ENCODE results near the gene HMGB4.

The HMGB4 gene

DNA sequence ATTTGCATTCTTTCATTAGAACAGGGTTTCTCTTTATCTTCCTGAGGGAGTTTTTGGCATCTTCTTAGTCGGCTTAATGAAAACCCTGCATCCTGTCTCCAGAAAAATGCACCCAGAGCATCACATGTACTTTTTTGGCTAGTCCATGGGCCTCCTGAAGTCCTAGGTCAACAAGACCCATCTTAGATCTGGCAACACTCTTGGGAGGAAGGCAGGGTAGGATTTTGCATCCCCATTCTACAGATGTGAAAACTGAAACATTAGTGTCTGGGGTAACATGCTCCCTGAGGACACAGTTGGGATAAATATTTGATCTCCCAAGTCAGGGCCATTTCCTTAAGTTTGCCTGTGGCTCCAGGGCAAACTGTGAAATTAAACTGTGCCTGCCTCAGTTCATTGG lies 40.0 kb upstream of the HMGB4 start:
- 89 to 94% methylated on average over 1 of the region's 1 CpG for WGBS, 2 experiments
- no peaks in the 10 kb centered on the region for H3K36me3 ChIP-seq (ENCODE audit: control insufficient read depth, insufficient read depth, low read length)

DNA sequence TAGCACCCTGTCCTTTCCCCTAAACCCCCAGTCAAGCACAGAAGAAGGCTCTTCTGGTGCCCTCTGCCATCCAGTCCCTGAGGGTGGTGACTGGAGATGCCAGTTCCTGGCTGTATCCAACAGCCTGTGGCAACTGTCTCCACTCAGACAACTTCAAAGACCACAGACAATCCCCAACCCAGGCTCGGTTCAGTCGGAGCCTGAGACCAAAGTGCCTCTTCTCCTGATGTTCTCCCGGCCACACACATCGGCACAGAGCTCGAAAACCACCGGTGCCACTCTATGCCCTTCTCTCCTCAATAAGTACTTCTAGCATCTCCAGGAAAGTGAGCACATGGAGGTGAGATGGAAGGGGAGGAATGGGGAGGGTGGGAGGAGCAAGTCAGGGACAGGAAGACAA lies 39.6 kb upstream of the HMGB4 start:
- H3K27ac ChIP-seq (ENCODE audit: insufficient read depth, low read depth, low read length, poor library complexity, severe bottlenecking): no peak overlapping the region
- H3K27me3 ChIP-seq (ENCODE audit: control insufficient read depth, insufficient read depth, low read length, poor library complexity, severe bottlenecking): no peaks in the 10 kb centered on the region
- H3K36me3 ChIP-seq (ENCODE audit: control insufficient read depth, insufficient read depth, low read length): no peaks in the 10 kb centered on the region
- no peak overlapping the region for H3K4me3 ChIP-seq (ENCODE audit: insufficient read depth, low read depth, low read length)
- 96 to 98% methylated on average over 6 of the region's 6 CpGs for WGBS, 2 experiments
- H3K9me3 ChIP-seq (ENCODE audit: control insufficient read depth, low read length): no peaks in the 10 kb centered on the region
- no peaks in the 10 kb centered on the region for H3K4me1 ChIP-seq (ENCODE audit: control insufficient read depth, insufficient read depth, low read length)

More for the DNA sequence above, 40.0 kb upstream of the HMGB4 start:
- no peak overlapping the region for H3K4me3 ChIP-seq (ENCODE audit: insufficient read depth, low read depth, low read length)
- no peaks in the 10 kb centered on the region for H3K4me1 ChIP-seq (ENCODE audit: control insufficient read depth, insufficient read depth, low read length)
- no peaks in the 10 kb centered on the region for H3K9me3 ChIP-seq (ENCODE audit: control insufficient read depth, low read length)
- no peak overlapping the region for H3K27ac ChIP-seq (ENCODE audit: insufficient read depth, low read depth, low read length, poor library complexity, severe bottlenecking)
- no peaks in the 10 kb centered on the region for H3K27me3 ChIP-seq (ENCODE audit: control insufficient read depth, insufficient read depth, low read length, poor library complexity, severe bottlenecking)

- 84 to 95% methylated on average over 1 of the region's 1 CpG for WGBS, 2 experiments
- Histone ChIP-seq H3K4me1 (ENCODE audit: control insufficient read depth, insufficient read depth, low read length) (no peaks in the 10 kb centered on the region), H3K9me3 (ENCODE audit: control insufficient read depth, low read length) (no peaks in the 10 kb centered on the region), H3K4me3 (ENCODE audit: insufficient read depth, low read depth, low read length) (no peak overlapping the region), H3K27ac (ENCODE audit: insufficient read depth, low read depth, low read length, poor library complexity, severe bottlenecking) (no peak overlapping the region), H3K27me3 (ENCODE audit: control insufficient read depth, insufficient read depth, low read length, poor library complexity, severe bottlenecking) (no peaks in the 10 kb centered on the region), H3K36me3 (ENCODE audit: control insufficient read depth, insufficient read depth, low read length) (no peaks in the 10 kb centered on the region)
Measured at GRCh38 chr1:33824971-33825370, 38.9 kb upstream of the HMGB4 start.

- no peaks in the 10 kb centered on the region for H3K4me1 ChIP-seq (ENCODE audit: control insufficient read depth, insufficient read depth, low read length)
- no peaks in the 10 kb centered on the region for H3K27me3 ChIP-seq (ENCODE audit: control insufficient read depth, insufficient read depth, low read length, poor library complexity, severe bottlenecking)
- no peak overlapping the region for H3K27ac ChIP-seq (ENCODE audit: insufficient read depth, low read depth, low read length, poor library complexity, severe bottlenecking)
- no peaks in the 10 kb centered on the region for H3K36me3 ChIP-seq (ENCODE audit: control insufficient read depth, insufficient read depth, low read length)
- no peak overlapping the region for H3K4me3 ChIP-seq (ENCODE audit: insufficient read depth, low read depth, low read length)
- 92 to 94% methylated on average over 10 of the region's 10 CpGs for WGBS, 2 experiments
- no peaks in the 10 kb centered on the region for H3K9me3 ChIP-seq (ENCODE audit: control insufficient read depth, low read length)
Measured at GRCh38 chr1:33825506-33825905, 38.4 kb upstream of the HMGB4 start.

GRCh38 chr1:33826311-33826710 lies 37.6 kb upstream of the HMGB4 start:
- H3K36me3 ChIP-seq (ENCODE audit: control insufficient read depth, insufficient read depth, low read length): no peaks in the 10 kb centered on the region
- H3K4me1 ChIP-seq (ENCODE audit: control insufficient read depth, insufficient read depth, low read length): no peaks in the 10 kb centered on the region
- no peak overlapping the region for H3K27ac ChIP-seq (ENCODE audit: insufficient read depth, low read depth, low read length, poor library complexity, severe bottlenecking)
- no peaks in the 10 kb centered on the region for H3K27me3 ChIP-seq (ENCODE audit: control insufficient read depth, insufficient read depth, low read length, poor library complexity, severe bottlenecking)
- no peak overlapping the region for H3K4me3 ChIP-seq (ENCODE audit: insufficient read depth, low read depth, low read length)
- H3K9me3 ChIP-seq (ENCODE audit: control insufficient read depth, low read length): no peaks in the 10 kb centered on the region

DNA sequence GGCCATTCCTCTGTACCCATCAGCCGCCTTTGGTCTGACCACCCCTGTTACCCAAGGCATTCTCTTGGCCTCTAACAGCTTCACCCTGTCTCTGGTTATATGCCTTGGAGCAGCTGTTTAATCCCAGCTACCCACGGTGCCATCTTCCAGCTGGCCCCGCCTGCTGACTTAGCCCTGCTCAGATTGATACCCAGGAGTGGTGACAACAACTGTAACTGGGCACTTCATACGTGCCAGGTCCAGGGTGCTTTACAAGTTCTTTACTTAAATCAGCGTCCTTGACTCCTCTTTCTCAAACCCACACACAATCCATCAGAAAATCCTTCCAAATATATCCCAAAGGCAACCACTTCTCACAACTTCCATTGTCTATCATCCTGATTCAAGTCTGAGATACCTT lies 37.2 kb upstream of the HMGB4 start:
- Histone ChIP-seq H3K9me3 (ENCODE audit: control insufficient read depth, low read length) (no peaks in the 10 kb centered on the region), H3K4me3 (ENCODE audit: insufficient read depth, low read depth, low read length) (no peak overlapping the region), H3K27me3 (ENCODE audit: control insufficient read depth, insufficient read depth, low read length, poor library complexity, severe bottlenecking) (no peaks in the 10 kb centered on the region), H3K27ac (ENCODE audit: insufficient read depth, low read depth, low read length, poor library complexity, severe bottlenecking) (no peak overlapping the region), H3K4me1 (ENCODE audit: control insufficient read depth, insufficient read depth, low read length) (no peaks in the 10 kb centered on the region), H3K36me3 (ENCODE audit: control insufficient read depth, insufficient read depth, low read length) (no peaks in the 10 kb centered on the region)
- WGBS, 2 experiments: 87 to 94% methylated on average over 5 of the region's 5 CpGs

DNA sequence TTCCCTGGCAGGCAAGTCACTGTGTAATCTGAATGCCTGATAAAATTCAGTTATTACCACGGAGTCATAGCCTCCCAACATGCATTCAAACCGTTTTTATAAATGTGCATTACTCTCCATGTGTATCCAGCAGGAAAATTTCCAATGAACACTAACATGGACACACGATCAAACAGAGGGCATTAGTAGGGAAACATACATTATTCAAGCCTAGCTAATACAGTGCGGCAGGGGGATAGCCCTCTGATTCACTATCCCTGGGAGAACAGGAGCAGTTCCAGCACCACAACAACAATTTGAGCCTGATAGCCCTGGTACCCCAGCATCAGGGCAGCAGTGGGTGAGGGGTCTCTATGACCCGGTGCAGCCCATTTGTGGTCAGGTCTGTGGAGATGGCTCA lies 35.8 kb upstream of the HMGB4 start:
- Histone ChIP-seq H3K27ac (ENCODE audit: insufficient read depth, low read depth, low read length, poor library complexity, severe bottlenecking) (no peak overlapping the region), H3K27me3 (ENCODE audit: control insufficient read depth, insufficient read depth, low read length, poor library complexity, severe bottlenecking) (no peaks in the 10 kb centered on the region), H3K4me1 (ENCODE audit: control insufficient read depth, insufficient read depth, low read length) (no peaks in the 10 kb centered on the region), H3K36me3 (ENCODE audit: control insufficient read depth, insufficient read depth, low read length) (no peaks in the 10 kb centered on the region), H3K4me3 (ENCODE audit: insufficient read depth, low read depth, low read length) (no peak overlapping the region), H3K9me3 (ENCODE audit: control insufficient read depth, low read length) (no peaks in the 10 kb centered on the region)
- WGBS, 2 experiments: 75 to 78% methylated on average over 5 of the region's 5 CpGs

DNA sequence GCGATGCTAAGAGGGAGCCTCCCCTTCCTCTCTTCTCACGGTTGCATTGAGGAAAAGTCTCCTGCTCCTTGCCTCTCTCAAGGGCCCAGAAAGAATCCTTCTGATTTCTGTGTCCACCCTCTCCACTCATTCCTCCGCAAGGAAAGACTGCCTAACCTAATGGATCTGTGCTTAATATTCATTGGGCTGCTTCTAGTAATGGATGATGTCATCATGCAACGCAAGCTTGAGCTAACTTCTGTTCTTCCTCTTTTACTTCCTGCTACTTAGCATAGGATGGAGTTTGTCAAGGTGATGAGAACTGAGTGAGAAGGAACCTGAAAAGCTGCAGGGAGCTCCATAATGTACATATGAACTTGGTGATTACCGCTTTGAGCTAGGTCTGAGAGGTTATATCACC lies 35.2 kb upstream of the HMGB4 start:
- Histone ChIP-seq H3K4me3 (ENCODE audit: insufficient read depth, low read depth, low read length) (no peak overlapping the region), H3K4me1 (ENCODE audit: control insufficient read depth, insufficient read depth, low read length) (no peaks in the 10 kb centered on the region), H3K9me3 (ENCODE audit: control insufficient read depth, low read length) (no peaks in the 10 kb centered on the region), H3K36me3 (ENCODE audit: control insufficient read depth, insufficient read depth, low read length) (no peaks in the 10 kb centered on the region), H3K27me3 (ENCODE audit: control insufficient read depth, insufficient read depth, low read length, poor library complexity, severe bottlenecking) (no peaks in the 10 kb centered on the region), H3K27ac (ENCODE audit: insufficient read depth, low read depth, low read length, poor library complexity, severe bottlenecking) (no peak overlapping the region)
- 87 to 96% methylated on average over 5 of the region's 5 CpGs for WGBS, 2 experiments

DNA sequence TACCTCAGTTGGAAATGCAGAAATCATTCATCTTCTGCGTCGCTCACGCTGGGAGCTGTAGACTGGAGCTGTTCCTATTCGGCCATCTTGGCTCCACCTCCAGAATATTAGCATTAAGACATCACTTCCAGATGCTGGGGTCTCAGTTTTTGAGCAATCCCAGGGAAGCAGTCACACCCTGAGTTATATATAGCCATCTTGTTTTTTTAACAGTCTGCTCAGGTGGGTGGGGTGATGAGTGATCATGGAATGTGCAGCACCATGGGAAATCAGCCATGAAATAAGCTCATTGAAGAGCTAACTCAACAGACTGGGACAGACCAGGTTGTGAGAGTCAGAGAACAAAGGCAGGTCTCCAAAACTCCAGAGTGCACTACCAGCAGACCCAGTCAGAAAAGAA lies 27.0 kb upstream of the HMGB4 start:
- no peaks in the 10 kb centered on the region for H3K4me1 ChIP-seq (ENCODE audit: control insufficient read depth, insufficient read depth, low read length)
- 96% methylated on average over 4 of the region's 4 CpGs for WGBS, 2 experiments
- no peaks in the 10 kb centered on the region for H3K36me3 ChIP-seq (ENCODE audit: control insufficient read depth, insufficient read depth, low read length)
- H3K27ac ChIP-seq (ENCODE audit: insufficient read depth, low read depth, low read length, poor library complexity, severe bottlenecking): no peak overlapping the region
- H3K4me3 ChIP-seq (ENCODE audit: insufficient read depth, low read depth, low read length): no peak overlapping the region
- H3K9me3 ChIP-seq (ENCODE audit: control insufficient read depth, low read length): no peaks in the 10 kb centered on the region
- H3K27me3 ChIP-seq (ENCODE audit: control insufficient read depth, insufficient read depth, low read length, poor library complexity, severe bottlenecking): no peaks in the 10 kb centered on the region

DNA sequence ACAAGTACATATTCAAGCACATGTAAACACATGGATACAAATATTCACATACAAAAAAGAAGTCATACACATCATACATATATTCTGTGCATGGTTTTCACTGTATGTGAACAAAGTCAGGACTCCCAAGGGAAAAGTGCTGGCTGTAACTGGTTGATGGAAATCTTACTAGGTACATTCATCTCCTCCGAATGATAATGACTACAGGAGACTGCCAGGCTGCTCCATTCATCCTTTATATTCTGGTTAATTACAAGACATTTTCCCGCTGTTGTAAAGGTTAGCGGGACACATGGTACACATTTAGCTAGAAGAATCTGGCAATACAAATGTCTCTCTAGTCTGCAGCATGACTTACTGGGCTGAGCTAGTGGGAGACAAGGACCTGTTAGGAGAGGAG lies 26.2 kb upstream of the HMGB4 start:
- H3K36me3 ChIP-seq (ENCODE audit: control insufficient read depth, insufficient read depth, low read length): no peaks in the 10 kb centered on the region
- WGBS, 2 experiments: 97 to 98% methylated on average over 3 of the region's 3 CpGs
- no peaks in the 10 kb centered on the region for H3K27me3 ChIP-seq (ENCODE audit: control insufficient read depth, insufficient read depth, low read length, poor library complexity, severe bottlenecking)
- H3K4me1 ChIP-seq (ENCODE audit: control insufficient read depth, insufficient read depth, low read length): no peaks in the 10 kb centered on the region
- H3K9me3 ChIP-seq (ENCODE audit: control insufficient read depth, low read length): no peaks in the 10 kb centered on the region
- no peak overlapping the region for H3K4me3 ChIP-seq (ENCODE audit: insufficient read depth, low read depth, low read length)
- H3K27ac ChIP-seq (ENCODE audit: insufficient read depth, low read depth, low read length, poor library complexity, severe bottlenecking): no peak overlapping the region

GRCh38 chr1:33841494-33841893 lies 22.4 kb upstream of the HMGB4 start:
- no peaks in the 10 kb centered on the region for H3K4me1 ChIP-seq (ENCODE audit: control insufficient read depth, insufficient read depth, low read length)
- WGBS, 2 experiments: 83 to 89% methylated on average over 1 of the region's 1 CpG
- no peak overlapping the region for H3K27ac ChIP-seq (ENCODE audit: insufficient read depth, low read depth, low read length, poor library complexity, severe bottlenecking)
- H3K9me3 ChIP-seq (ENCODE audit: control insufficient read depth, low read length): no peaks in the 10 kb centered on the region
- no peaks in the 10 kb centered on the region for H3K36me3 ChIP-seq (ENCODE audit: control insufficient read depth, insufficient read depth, low read length)
- no peak overlapping the region for H3K4me3 ChIP-seq (ENCODE audit: insufficient read depth, low read depth, low read length)
- no peaks in the 10 kb centered on the region for H3K27me3 ChIP-seq (ENCODE audit: control insufficient read depth, insufficient read depth, low read length, poor library complexity, severe bottlenecking)

Data from ectodermal cell (in vitro differentiated cells).